A549 treated with Hydrocortisone at 1 μM for 4 hours (cell line): ENCODE results near the gene CSAD. TPM values are rescaled to one million over a fixed set of nuclear protein-coding genes. Genes with fewer than 3 reads are reported as not detected.

Experiments used
- total RNA-seq: library from RNA; stranded (reverse); fragments of 200-300 nt; extraction: Qiagen RNA extraction; gene quantifications from 5 replicates; pipeline ENCODE4 v1.2.3, GENCODE V29; 2022

The CSAD gene, protein sequence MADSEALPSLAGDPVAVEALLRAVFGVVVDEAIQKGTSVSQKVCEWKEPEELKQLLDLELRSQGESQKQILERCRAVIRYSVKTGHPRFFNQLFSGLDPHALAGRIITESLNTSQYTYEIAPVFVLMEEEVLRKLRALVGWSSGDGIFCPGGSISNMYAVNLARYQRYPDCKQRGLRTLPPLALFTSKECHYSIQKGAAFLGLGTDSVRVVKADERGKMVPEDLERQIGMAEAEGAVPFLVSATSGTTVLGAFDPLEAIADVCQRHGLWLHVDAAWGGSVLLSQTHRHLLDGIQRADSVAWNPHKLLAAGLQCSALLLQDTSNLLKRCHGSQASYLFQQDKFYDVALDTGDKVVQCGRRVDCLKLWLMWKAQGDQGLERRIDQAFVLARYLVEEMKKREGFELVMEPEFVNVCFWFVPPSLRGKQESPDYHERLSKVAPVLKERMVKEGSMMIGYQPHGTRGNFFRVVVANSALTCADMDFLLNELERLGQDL
- 5.8 to 7.2 TPM (median 6.5 TPM) in 5 replicates for total RNA-seq

DNA sequence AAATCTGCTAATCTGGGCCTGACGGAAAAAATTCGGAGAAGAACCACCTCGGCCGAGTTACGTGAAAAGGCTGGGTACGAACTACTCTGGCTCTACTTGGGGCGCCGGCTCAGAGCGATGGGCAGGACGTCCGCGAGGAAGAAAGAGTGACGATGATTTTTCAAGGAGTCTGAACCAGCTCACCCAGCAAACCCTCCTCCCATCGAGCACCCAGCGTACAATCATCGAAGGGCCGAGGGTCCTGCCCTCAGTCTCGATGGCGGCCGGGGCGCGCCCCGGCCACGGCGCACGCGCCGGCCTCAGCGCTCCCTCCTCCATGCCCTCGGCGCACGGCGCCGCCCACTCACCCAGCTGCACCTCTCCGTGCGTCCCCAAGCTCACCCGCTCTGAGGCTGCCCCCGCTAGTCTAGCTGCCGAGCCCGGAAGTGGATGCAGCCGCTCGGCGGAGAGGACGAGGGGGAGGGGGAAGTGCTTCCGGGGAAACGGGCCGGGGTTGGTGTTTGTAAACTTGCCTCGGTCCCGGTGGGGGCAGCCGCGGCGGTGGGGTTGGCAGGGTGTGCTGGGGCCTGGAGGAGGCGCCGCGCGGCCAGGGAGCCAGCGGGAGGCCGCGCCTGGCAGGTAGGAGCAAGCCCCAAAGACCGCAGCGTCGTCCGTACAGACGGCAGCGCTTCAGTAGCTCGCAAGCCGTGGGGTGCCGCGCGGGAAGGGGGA, at the start of gene CSAD, which contains the start of gene ZNF740:
Gene CSAD (minus strand): TSS at position 706 of the 711 bp plus-strand sequence. CDS start 7,455 bp downstream, outside the sequence.
Gene ZNF740 (plus strand): TSS at position 503 of the 711 bp plus-strand sequence. CDS start 1,262 bp downstream, outside the sequence.

DNA sequence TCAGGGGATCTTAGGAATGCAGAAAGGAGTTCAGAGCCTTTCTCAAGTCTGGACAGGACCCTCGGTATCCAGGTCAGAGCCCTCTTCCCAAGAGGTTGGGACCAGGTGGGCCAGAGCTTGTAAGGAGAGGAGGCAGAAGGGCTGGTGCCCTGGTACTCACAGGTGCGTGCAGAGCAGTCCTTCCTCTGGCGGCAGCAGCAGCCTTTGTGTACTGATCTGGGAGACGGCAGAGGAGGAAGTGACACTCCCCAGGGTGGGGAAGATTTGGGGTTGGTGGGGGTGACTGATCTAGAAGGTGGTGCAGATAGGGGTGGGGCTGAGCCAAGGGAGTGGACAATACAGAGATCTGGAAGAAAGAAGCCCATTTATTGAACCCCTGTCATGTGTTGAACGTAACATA, 26.3 kb upstream of the CSAD start, which contains the start of gene ITGB7:
Gene ITGB7 (minus strand): TSS at position 210 of the 400 bp plus-strand sequence. CDS start 6,808 bp downstream, outside the sequence.

Other genes with a start within 250 kb of the CSAD start
- 3,169 to 3,568 TPM (median 3,500 TPM) in 5 replicates for gene KRT18, start 231.8 kb downstream of the CSAD start, total RNA-seq
- gene EIF4B, start 174.5 kb downstream of the CSAD start, total RNA-seq: 222 to 466 TPM (median 261 TPM) in 5 replicates
- gene TNS2, start 130.9 kb downstream of the CSAD start, total RNA-seq: 45.0 to 60.3 TPM (median 57.6 TPM) in 5 replicates
- gene SPRYD3, start 101.5 kb downstream of the CSAD start, total RNA-seq: 35.8 to 38.8 TPM (median 36.8 TPM) in 5 replicates
- 148 to 249 TPM (median 240 TPM) in 5 replicates for gene IGFBP6, start 83.3 kb downstream of the CSAD start, total RNA-seq
- gene SOAT2, start 77.4 kb downstream of the CSAD start, total RNA-seq: 0.10 to 0.37 TPM (median 0.26 TPM) in 5 replicates
- gene ZNF740, start 203 bp downstream of the CSAD start, total RNA-seq: 14.4 to 17.3 TPM (median 16.5 TPM) in 5 replicates
- gene ITGB7, start 26.3 kb upstream of the CSAD start, total RNA-seq: 0.22 to 0.63 TPM (median 0.54 TPM) in 5 replicates
- 21.3 to 25.1 TPM (median 24.2 TPM) in 5 replicates for gene RARG, start 51.3 kb upstream of the CSAD start, total RNA-seq
- gene ESPL1, start 87.4 kb upstream of the CSAD start, total RNA-seq: 17.1 to 22.0 TPM (median 18.8 TPM) in 5 replicates
- gene PFDN5, start 114.6 kb upstream of the CSAD start, total RNA-seq: 476 to 525 TPM (median 487 TPM) in 5 replicates
- gene MYG1, start 118.8 kb upstream of the CSAD start, total RNA-seq: 67.3 to 96.7 TPM (median 92.1 TPM) in 5 replicates
- gene AAAS, start 140.7 kb upstream of the CSAD start, total RNA-seq: 74.0 to 81.7 TPM (median 77.0 TPM) in 5 replicates
- gene SP7, start 155.4 kb upstream of the CSAD start, total RNA-seq: 0.06 TPM in 1 of 5 replicates, not detected in the others
- gene SP1, start 199.3 kb upstream of the CSAD start, total RNA-seq: 17.1 to 25.1 TPM (median 21.0 TPM) in 5 replicates
- 0.56 to 1.1 TPM (median 0.88 TPM) in 5 replicates for gene AMHR2, start 242.9 kb upstream of the CSAD start, total RNA-seq